HPDE6-E6E7 (cell line): Measurements from ENCODE around the gene PHF21B.

Source experiments
- DNase-seq: peaks from one replicate; pipeline ENCODE4 v3.0.0; 2011; ENCODE audit warnings: missing footprints; ENCODE audit errors: extremely low spot score

Gene PHF21B

GRCh38 chr22:44842417-44842816 is 167.4 kb downstream of the PHF21B start:
- no peak for DNase-seq

GRCh38 chr22:44840611-44841322 is 169.0 kb downstream of the PHF21B start:
- DNase-seq, result no peak

DNA sequence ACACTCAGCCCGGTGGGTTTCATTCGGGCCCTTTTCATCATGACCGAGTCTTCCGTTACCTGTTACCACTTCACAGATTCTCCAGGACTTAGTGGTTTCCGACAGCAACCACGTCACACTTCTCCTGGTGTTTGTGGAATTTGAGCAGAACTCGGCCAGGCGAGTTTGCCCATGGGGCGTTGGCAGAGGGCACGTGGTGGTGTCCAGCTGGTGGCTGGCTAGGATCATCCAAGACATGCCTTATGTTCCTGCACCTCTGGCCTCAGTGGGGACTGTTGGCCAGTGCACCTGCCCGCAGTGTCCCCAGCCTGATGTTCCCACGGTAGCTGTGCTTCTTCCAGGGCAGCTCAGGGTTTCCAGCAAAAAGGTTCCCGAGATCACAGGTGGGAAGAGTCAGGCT is 170.1 kb downstream of the PHF21B start:
- DNase-seq, result no peak

- no peak for DNase-seq
These were observed 170.7 kb downstream of the PHF21B start for GRCh38 chr22:44839061-44839460.

DNA sequence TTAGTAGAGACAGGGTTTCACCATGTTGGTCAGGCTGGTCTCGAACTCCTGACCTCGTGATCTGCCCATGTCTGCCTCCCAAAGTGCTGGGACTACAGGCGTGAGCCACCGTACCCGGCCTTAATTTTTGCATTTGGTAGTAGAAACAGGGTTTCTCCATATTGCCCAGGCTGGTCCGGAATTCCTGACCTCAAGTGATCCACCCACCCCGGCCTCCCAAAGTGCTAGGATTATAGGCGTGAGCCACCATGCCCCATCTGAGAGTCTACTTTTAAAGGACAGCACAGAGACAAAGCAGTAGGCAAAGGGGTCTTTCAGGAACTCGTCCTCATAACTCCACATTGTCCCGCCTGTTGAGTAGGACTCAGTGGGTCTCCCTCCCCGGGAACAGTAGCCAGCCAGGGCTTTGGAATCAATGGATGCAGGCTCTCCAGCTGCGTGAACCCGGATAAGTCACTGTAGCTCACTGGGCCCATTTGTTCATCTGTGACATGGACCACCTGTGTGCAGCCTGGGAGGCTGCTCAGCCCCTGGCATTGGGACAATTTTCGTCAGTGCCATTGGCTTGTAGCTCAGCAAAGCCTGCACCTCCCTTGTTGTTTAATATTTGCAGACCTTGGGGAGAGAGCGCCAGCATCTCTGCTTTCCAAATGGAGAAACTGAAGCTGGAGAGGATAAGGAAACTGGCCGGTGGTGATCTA is 171.3 kb downstream of the PHF21B start:
- DNase-seq, result no peak

DNA sequence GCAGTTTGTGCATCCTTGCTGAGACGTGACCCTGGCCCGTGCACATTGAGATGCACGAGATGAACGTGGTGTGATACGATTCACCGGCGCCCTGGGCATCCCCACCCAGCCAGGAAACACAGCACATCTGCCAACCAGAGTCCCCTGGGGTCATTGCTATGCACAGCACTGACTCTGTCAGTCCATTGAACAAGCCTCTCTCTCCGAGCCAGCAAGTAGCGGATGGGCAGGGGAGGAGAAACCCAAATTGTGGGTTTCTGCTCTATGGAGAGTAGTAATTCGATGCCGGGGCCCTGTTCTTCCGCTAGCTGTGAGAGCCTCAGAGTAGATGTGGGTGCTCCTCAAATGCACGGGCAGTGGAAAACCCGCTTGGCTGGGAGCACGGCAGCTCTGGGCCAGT is 172.3 kb downstream of the PHF21B start:
- no peak for DNase-seq

GRCh38 chr22:44834065-44834464 is 175.7 kb downstream of the PHF21B start:
- no peak for DNase-seq

GRCh38 chr22:44831885-44832284 is 177.9 kb downstream of the PHF21B start:
- no peak for DNase-seq
